Peyer's patch (tissue), 4 donors: ENCODE data around the gene CCT3. TPM values are rescaled to one million over a fixed set of nuclear protein-coding genes. Genes with fewer than 3 reads are reported as not detected.

Experiments
- DNase-seq, 3 donors: peaks; one replicate each; pipeline ENCODE4 v3.0.0-alpha.2; 2017 to 2019
- H3K27ac ChIP-seq, 4 donors: fragments of 200-600 bp; sonication (generic); one replicate each; pipeline ENCODE4 v1.5.1; 2016 to 2019
- H3K27me3 ChIP-seq, 2 donors: fragments of 200-600 bp; sonication (generic); one replicate each; pipeline ENCODE4 v1.5.1; 2019
- H3K36me3 ChIP-seq, 3 donors: fragments of 200-600 bp; sonication (generic); one replicate each; pipeline ENCODE4 v1.5.1; 2016 to 2019
- H3K4me1 ChIP-seq, 4 donors: fragments of 200-600 bp; sonication (generic); one replicate each; pipeline ENCODE4 v1.5.1; 2016 to 2019
- H3K4me3 ChIP-seq, 4 donors: fragments of 200-600 bp; sonication (generic); 1 replicate in 3 of 4; 2 replicates in 1 of 4; pipeline ENCODE4 v1.5.1; 2016 to 2019; ENCODE audit warnings: mild to moderate bottlenecking in 1 of 4
- H3K9me3 ChIP-seq, 4 donors: fragments of 200-600 bp; sonication (generic); one replicate each; pipeline ENCODE4 v1.5.1; 2016 to 2019; ENCODE audit warnings: mild to moderate bottlenecking in 1 of 4
- POLR2A ChIP-seq, 2 donors: fragments of 450-650 bp; IDR thresholded peaks; one replicate each; pipeline ENCODE4 v1.5.1; 2017; ENCODE audit warnings: antibody characterized with exemption in 2 of 2, mild to moderate bottlenecking in 2 of 2, moderate library complexity in 2 of 2
- total RNA-seq, 4 donors: library from RNA; depleted of rRNA; stranded (reverse); fragments of >200 nt; gene quantifications; one replicate each; pipeline ENCODE4 v1.1.0, GENCODE V29; 2016
- TF ChIP-seq, protein P1 (sequence below), 6 experiments: fragments of 450-650 bp in 4 of 6; fragments of 200-600 bp in 2 of 6; sonication (generic) in 1 of 6; IDR thresholded peaks; one replicate each; pipeline ENCODE4 v1.5.1; 2017 to 2019; ENCODE audit warnings: antibody characterized with exemption in 6 of 6, mild to moderate bottlenecking in 3 of 6, moderate library complexity in 1 of 6

The CCT3 gene
- total RNA-seq = 100 to 1,000 TPM in 3 of 4 donors, 10 to 100 TPM in 1; 63.9 to 148 (median 134) TPM

DNA sequence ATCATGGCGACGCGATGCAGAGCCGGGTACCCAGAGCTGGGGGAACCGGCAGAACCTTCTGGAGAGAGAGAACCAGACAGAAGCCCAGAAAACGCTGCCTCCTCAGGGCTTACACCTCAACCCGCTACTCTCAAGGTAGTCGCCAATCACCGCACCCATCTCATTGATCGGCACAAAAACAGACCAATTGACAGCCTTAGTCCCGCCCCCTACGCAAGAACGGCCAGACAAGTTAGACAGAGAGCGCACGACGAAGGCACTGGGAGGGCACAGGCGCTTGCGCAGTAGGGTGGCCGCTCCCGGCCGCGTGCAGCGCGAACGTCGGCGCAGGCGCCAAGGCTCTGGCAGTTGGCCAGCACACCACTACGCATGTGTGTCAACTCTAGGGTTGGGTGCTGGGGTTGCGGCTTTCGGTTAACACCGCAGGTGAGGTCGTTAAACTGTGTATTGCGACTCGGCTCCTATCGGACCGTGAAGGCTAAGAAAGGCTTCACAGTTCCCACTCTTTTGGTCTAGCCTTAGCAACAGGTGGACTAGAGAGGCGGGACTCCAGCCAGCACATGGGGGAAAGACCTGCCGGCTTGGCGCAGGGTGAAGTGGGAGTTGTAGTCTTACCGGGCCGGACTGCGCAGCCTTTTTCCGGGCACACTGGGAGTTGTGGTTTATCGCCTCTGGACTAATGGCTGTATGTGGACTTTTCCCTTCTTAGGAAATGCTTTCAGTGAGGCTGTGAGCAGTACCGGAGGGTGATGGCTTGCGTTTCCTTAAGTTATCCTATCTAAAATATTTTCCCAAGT is at the start of gene CCT3, which contains the start of gene TSACC:
Gene CCT3, minus strand, starts transcription at position 113 of the 797 bp plus-strand sequence. Its CDS starts 108 bp downstream, at position 5.
Gene TSACC, plus strand, starts transcription at position 347 of the 797 bp plus-strand sequence. CDS start 1,232 bp downstream, outside the sequence.
- Histone ChIP-seq H3K4me1 (peaks cover 0 to 19% (median 0%) of the 10 kb centered on the region in 4 donors), H3K9me3 (no peaks in the 10 kb centered on the region), H3K4me3 (peak within 1 kb of the TSS; percentile 54 to 88 (median 70)), H3K36me3 (peaks cover 0 to 23% (median 0%) of the 10 kb centered on the region in 3 donors), H3K27me3 (no peaks in the 10 kb centered on the region), H3K27ac (peak within 1 kb of the TSS; percentile 54 to 90 (median 78))
- TF ChIP-seq, protein P1, sequence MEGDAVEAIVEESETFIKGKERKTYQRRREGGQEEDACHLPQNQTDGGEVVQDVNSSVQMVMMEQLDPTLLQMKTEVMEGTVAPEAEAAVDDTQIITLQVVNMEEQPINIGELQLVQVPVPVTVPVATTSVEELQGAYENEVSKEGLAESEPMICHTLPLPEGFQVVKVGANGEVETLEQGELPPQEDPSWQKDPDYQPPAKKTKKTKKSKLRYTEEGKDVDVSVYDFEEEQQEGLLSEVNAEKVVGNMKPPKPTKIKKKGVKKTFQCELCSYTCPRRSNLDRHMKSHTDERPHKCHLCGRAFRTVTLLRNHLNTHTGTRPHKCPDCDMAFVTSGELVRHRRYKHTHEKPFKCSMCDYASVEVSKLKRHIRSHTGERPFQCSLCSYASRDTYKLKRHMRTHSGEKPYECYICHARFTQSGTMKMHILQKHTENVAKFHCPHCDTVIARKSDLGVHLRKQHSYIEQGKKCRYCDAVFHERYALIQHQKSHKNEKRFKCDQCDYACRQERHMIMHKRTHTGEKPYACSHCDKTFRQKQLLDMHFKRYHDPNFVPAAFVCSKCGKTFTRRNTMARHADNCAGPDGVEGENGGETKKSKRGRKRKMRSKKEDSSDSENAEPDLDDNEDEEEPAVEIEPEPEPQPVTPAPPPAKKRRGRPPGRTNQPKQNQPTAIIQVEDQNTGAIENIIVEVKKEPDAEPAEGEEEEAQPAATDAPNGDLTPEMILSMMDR (IDR thresholded peaks at IDR 0.05) = peak in 1 of 6 experiments; percentile 11
- TF ChIP-seq POLR2A (IDR thresholded peaks at IDR 0.05) = peak in 1 of 2 donors; percentile 77
- DNase-seq = peak; percentile 99

DNA sequence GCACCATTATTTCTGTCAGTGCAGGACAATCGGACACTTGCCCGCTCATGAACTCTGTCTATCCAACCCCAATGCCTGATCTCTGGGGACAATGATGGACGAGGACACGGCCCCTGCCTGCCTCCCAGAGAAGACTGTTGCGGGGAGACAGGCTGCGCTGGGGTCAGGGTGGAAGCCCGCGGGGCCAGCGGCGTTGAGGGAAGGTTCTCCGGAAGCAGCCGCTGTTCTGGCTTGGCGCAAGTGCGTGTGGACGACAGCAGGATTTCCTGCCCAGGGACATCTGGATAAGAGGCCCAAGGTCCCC is 49.7 kb upstream of the CCT3 start:
- H3K36me3 ChIP-seq = no peaks in the 10 kb centered on the region
- no peaks in the 10 kb centered on the region for H3K9me3 ChIP-seq
- H3K4me3 ChIP-seq = peak overlapping the region in 2 of 4 donors; percentile 5 to 25
- DNase-seq = no peak
- no peaks in the 10 kb centered on the region for H3K4me1 ChIP-seq
- no peak overlapping the region for H3K27ac ChIP-seq
- peaks cover 0 to 5% of the 10 kb centered on the region in 2 donors for H3K27me3 ChIP-seq
- no peak for TF ChIP-seq POLR2A (IDR thresholded peaks at IDR 0.05)
- TF ChIP-seq, protein P1 (IDR thresholded peaks at IDR 0.05) = no peak

DNA sequence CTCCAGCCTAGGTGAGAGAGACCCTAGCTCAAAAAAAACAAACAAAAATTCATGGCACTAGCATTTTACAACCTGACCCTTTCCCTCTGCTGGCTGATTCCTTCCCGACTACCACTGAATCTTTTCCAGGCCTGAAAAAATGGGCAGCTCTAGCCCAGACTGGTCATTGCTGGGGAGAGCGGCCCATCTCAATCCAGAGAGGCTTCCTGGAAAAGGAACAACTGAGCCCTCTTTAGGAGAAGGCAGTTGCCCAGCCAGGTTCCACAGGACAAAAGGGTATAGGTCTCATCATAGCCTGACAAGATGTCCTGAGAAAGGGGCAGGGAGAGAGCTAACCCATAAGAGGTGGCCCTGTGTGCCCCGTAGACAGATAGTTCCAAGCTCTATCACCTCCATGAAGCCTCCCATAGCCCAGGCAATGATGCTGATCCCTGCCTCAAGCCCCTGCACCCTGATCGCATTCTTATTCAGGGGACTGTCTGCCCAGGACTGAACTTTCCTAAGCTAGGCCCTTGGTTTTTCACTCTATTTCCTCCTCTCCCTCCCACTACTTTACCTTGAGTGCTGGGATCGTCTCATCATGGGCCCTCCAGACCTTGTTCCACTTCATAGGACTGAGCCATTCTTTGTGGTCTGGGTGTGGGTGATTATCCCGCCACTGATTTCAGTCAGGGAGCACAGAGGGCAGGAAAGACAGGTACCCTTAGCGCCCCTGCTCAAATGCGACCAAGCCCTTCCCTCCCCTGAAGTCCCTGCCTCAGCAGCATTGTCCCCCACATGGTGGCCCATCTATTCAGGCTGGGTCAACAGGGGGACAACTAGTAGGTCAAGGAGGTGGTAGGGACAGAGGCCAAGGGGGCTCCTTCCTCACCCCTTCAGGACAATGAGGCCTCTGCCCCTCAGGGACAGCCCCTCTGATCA is 49.1 kb upstream of the CCT3 start:
- Histone ChIP-seq H3K36me3 (no peaks in the 10 kb centered on the region), H3K4me3 (no peak overlapping the region), H3K27me3 (peaks cover 0 to 5% of the 10 kb centered on the region in 2 donors), H3K9me3 (no peaks in the 10 kb centered on the region), H3K4me1 (no peaks in the 10 kb centered on the region), H3K27ac (no peak overlapping the region)
- TF ChIP-seq, protein P1 (IDR thresholded peaks at IDR 0.05) = no peak
- no peak for TF ChIP-seq POLR2A (IDR thresholded peaks at IDR 0.05)
- DNase-seq = no peak

DNA sequence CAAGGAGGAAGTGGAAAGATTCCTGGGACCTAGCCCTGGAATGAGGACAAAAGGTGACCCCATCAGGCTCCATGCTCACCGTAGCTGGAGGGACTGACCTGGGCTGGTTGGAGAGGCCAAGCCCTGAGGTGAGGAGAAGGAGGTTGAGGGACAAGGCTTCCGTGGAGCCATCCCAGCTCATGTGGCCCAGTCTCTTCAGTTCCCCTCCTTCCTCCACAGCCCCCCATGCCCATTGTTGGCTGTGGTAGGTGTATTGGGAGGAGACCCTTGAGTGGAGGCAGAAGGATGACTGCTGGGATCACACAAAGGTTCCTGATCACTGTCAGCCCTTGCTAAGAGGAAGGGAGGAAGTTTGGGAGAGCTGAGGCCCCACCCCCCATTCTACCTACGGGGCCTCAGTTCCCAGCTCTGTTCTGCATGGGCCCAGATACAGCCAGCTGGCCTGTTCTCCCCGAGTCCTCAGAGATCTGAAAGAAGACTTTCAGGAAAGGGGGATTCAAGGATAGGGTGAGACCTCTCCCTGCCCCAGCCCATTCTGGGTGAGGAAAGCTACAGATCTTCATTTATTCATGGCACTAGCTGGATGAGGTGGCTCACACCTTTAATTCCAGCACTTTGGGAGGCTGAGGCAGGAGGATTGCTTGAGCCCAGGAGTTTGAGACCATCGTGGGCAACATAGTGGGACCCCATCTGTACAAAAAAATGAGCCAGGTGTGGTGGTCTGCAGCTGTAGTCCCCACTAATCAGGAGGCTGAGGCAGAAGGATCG is 48.2 kb upstream of the CCT3 start:
- TF ChIP-seq, protein P1 (IDR thresholded peaks at IDR 0.05) = no peak
- Histone ChIP-seq H3K27me3 (peaks cover 0 to 5% of the 10 kb centered on the region in 2 donors), H3K9me3 (no peaks in the 10 kb centered on the region), H3K4me3 (no peak overlapping the region), H3K27ac (no peak overlapping the region), H3K36me3 (no peaks in the 10 kb centered on the region), H3K4me1 (no peaks in the 10 kb centered on the region)
- DNase-seq = no peak

DNA sequence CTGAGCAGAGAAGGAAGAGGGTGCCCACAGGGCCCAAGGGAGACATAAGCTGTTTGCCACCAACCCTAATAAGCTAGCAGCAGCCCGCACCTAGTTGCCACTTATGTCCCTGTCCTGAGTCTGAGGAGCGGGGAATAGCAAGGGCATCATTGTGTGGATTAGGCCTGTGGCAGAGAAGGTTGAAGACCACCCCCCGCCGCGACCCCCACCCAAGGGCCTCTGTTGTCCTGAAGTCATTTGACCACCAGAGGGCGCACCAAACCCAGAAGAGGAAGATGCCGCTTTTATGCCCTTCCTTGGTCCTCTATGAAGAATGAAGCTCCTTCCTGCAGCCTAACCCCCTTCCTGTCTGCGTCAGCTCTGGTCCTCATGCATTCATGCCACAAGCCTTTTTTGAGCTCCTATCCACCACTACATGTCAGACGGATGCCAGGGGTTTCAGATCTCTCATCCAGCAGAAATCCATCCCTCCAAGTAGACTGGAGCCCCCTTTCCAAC is 47.5 kb upstream of the CCT3 start:
- H3K27me3 ChIP-seq = peaks cover 0 to 5% of the 10 kb centered on the region in 2 donors
- TF ChIP-seq POLR2A (IDR thresholded peaks at IDR 0.05) = no peak
- TF ChIP-seq, protein P1 (IDR thresholded peaks at IDR 0.05) = peak; percentile 62 to 93 (median 92)
- peak; percentile 62 to 82 (median 72) for DNase-seq
- H3K4me3 ChIP-seq = no peak overlapping the region
- no peaks in the 10 kb centered on the region for H3K9me3 ChIP-seq
- H3K27ac ChIP-seq = no peak overlapping the region
- no peaks in the 10 kb centered on the region for H3K4me1 ChIP-seq
- no peaks in the 10 kb centered on the region for H3K36me3 ChIP-seq
